Vagina (tissue), 2 donors: ENCODE measurements around the gene GSG1L. TPM values are rescaled to one million over a fixed set of nuclear protein-coding genes. Genes with fewer than 3 reads are reported as not detected.

Experiments
- DNase-seq, 2 donors: peaks; one replicate each; pipeline ENCODE4 v3.0.0-alpha.2; 2017; ENCODE audit errors: extremely low spot score in 2 of 2
- H3K27ac ChIP-seq: fragments of 200-600 bp; sonication (generic); one replicate; pipeline ENCODE4 v1.5.1; 2019
- H3K27me3 ChIP-seq: fragments of 200-600 bp; sonication (generic); one replicate; pipeline ENCODE4 v1.5.1; 2019
- H3K36me3 ChIP-seq, 2 donors: fragments of 200-600 bp; sonication (generic); one replicate each; pipeline ENCODE4 v1.5.1; 2017 to 2019
- H3K4me1 ChIP-seq: fragments of 200-600 bp; sonication (generic); one replicate; pipeline ENCODE4 v1.5.1; 2019
- H3K4me3 ChIP-seq, 2 donors: fragments of 200-600 bp; sonication (generic); 1 replicate in 1 of 2; 2 replicates in 1 of 2; pipeline ENCODE4 v1.5.1; 2016 to 2019
- H3K9me3 ChIP-seq: fragments of 200-600 bp; sonication (generic); one replicate; pipeline ENCODE4 v1.5.1; 2019
- CTCF ChIP-seq, 3 experiments: fragments of 450-650 bp in 2 of 3; fragments of 200-600 bp in 1 of 3; sonication (generic) in 1 of 3; IDR thresholded peaks; one replicate each; pipeline ENCODE4 v1.5.1; 2017 to 2019; ENCODE audit warnings: antibody characterized with exemption in 3 of 3, mild to moderate bottlenecking in 2 of 3, moderate library complexity in 2 of 3
- POLR2A ChIP-seq, 2 donors: fragments of 450-650 bp; IDR thresholded peaks; one replicate each; pipeline ENCODE4 v1.6.1; 2017; ENCODE audit warnings: antibody characterized with exemption in 2 of 2, mild to moderate bottlenecking in 2 of 2, moderate library complexity in 2 of 2
- POLR2AphosphoS5 ChIP-seq, 2 donors: sonication (generic); formaldehyde crosslinking; IDR thresholded peaks; one replicate each; pipeline ENCODE4 v1.9.0; 2017; ENCODE audit warnings: antibody characterized with exemption in 2 of 2, mild to moderate bottlenecking in 2 of 2, low read depth in 1 of 2; ENCODE audit not compliant: insufficient read depth in 1 of 2
- intact Hi-C: fragments of 100-400 bp; cut with DNase I; formaldehyde crosslinking; loops from one replicate; pipeline ENCODE4 v1.15.1; 2023
- total RNA-seq: library from RNA; depleted of rRNA; stranded (reverse); fragments of >200 nt; gene quantifications from one replicate; pipeline ENCODE4 v1.2.3, GENCODE V29; 2016

GSG1L gene
- total RNA-seq, 1 donor from 2014 or later, result not detected

GRCh38 chr16:28038409-28038808 lies 25.1 kb downstream of the GSG1L start:
- H3K27ac ChIP-seq, result no peak overlapping the region
- TF ChIP-seq CTCF (IDR thresholded peaks at IDR 0.05), result no peak
- intact Hi-C loops, result no loop called here
- H3K36me3 ChIP-seq, result no peaks in the 10 kb centered on the region
- H3K4me3 ChIP-seq, result no peak overlapping the region
- H3K27me3 ChIP-seq, result no peaks in the 10 kb centered on the region
- no peak for DNase-seq
- H3K4me1 ChIP-seq, result no peaks in the 10 kb centered on the region
- no peaks in the 10 kb centered on the region for H3K9me3 ChIP-seq

GRCh38 chr16:28035866-28036393 lies 27.6 kb downstream of the GSG1L start:
- H3K27ac ChIP-seq, result no peak overlapping the region
- no peak for DNase-seq
- H3K4me3 ChIP-seq, result no peak overlapping the region
- no peaks in the 10 kb centered on the region for H3K36me3 ChIP-seq
- TF ChIP-seq CTCF (IDR thresholded peaks at IDR 0.05) (no peak), POLR2AphosphoS5 (IDR thresholded peaks at IDR 0.05; ENCODE audit: insufficient read depth in 1 of 2, low read depth in 1 of 2) (no peak), POLR2A (IDR thresholded peaks at IDR 0.05) (no peak)
- H3K4me1 ChIP-seq, result no peaks in the 10 kb centered on the region
- no peaks in the 10 kb centered on the region for H3K27me3 ChIP-seq
- no peaks in the 10 kb centered on the region for H3K9me3 ChIP-seq
- intact Hi-C loops, result no loop called here

GRCh38 chr16:28033870-28034269 lies 29.6 kb downstream of the GSG1L start:
- intact Hi-C loops, result no loop called here
- TF ChIP-seq CTCF (IDR thresholded peaks at IDR 0.05), result no peak
- TF ChIP-seq POLR2A (IDR thresholded peaks at IDR 0.05), result no peak
- no peak for TF ChIP-seq POLR2AphosphoS5 (IDR thresholded peaks at IDR 0.05; ENCODE audit: insufficient read depth in 1 of 2, low read depth in 1 of 2)
- Histone ChIP-seq H3K4me1 (no peaks in the 10 kb centered on the region), H3K36me3 (no peaks in the 10 kb centered on the region), H3K4me3 (no peak overlapping the region), H3K27ac (no peak overlapping the region), H3K27me3 (no peaks in the 10 kb centered on the region), H3K9me3 (no peaks in the 10 kb centered on the region)
- no peak for DNase-seq

DNA sequence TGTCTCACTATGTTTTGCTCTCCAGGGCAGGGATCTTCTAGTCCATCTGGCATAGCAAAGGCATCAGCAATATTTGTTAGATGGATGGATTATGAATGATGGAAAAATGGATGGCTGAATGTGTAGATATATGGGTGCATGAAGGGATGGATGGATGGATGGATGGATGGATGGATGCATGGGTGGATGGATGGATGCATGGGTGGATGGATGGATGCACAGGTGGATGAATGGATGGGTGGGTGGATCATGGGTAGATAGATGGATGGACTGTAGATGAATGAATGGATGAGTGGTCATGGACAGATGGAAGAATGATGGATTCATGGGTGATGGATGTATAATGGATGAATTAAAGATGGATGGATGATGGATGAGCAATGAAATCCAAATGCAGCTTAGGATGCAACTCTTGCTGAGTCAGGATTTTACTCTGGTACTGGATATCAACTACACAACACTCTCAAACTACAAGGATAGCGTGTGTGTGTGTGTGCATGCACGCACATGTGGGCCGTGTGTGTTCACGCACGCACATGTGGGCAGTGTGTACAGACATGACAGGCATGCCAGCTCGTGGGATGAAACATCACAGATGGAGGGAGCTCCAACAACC lies 34.0 kb downstream of the GSG1L start:
- Histone ChIP-seq H3K36me3 (no peaks in the 10 kb centered on the region), H3K27ac (no peak overlapping the region), H3K4me1 (no peaks in the 10 kb centered on the region), H3K9me3 (no peaks in the 10 kb centered on the region), H3K27me3 (no peaks in the 10 kb centered on the region), H3K4me3 (no peak overlapping the region)
- no peak for DNase-seq
- TF ChIP-seq POLR2A (IDR thresholded peaks at IDR 0.05), result no peak
- TF ChIP-seq POLR2AphosphoS5 (IDR thresholded peaks at IDR 0.05; ENCODE audit: insufficient read depth in 1 of 2, low read depth in 1 of 2), result no peak
- no peak for TF ChIP-seq CTCF (IDR thresholded peaks at IDR 0.05)
- intact Hi-C loops, result no loop called here

- no peaks in the 10 kb centered on the region for H3K4me1 ChIP-seq
- DNase-seq, result no peak
- TF ChIP-seq CTCF (IDR thresholded peaks at IDR 0.05) (no peak), POLR2AphosphoS5 (IDR thresholded peaks at IDR 0.05; ENCODE audit: insufficient read depth in 1 of 2, low read depth in 1 of 2) (no peak), POLR2A (IDR thresholded peaks at IDR 0.05) (no peak)
- intact Hi-C loops, result no loop called here
- no peaks in the 10 kb centered on the region for H3K36me3 ChIP-seq
- no peaks in the 10 kb centered on the region for H3K9me3 ChIP-seq
- H3K27me3 ChIP-seq, result no peaks in the 10 kb centered on the region
- no peak overlapping the region for H3K4me3 ChIP-seq
- H3K27ac ChIP-seq, result no peak overlapping the region
These were observed 36.5 kb downstream of the GSG1L start for GRCh38 chr16:28027055-28027454.
